LNCaP clone FGC (cell line): Measurements from ENCODE around the gene PDLIM5.

ENCODE experiments used
- DNase-seq: peaks from one replicate; pipeline ENCODE4 v3.0.0-alpha.2; 2011; ENCODE audit warnings: low read depth
- H3K4me3 ChIP-seq: 2 replicates; pipeline ENCODE4 v1.5.1; 2011; ENCODE audit warnings: mild to moderate bottlenecking, low read depth, low read length, control low read depth
- CTCF ChIP-seq: IDR thresholded peaks from 2 replicates; pipeline ENCODE4 v1.5.1; 2012; ENCODE audit warnings: mild to moderate bottlenecking; ENCODE audit not compliant: control insufficient read depth, insufficient read depth; ENCODE audit errors: extremely low read depth

PDLIM5 gene

DNA sequence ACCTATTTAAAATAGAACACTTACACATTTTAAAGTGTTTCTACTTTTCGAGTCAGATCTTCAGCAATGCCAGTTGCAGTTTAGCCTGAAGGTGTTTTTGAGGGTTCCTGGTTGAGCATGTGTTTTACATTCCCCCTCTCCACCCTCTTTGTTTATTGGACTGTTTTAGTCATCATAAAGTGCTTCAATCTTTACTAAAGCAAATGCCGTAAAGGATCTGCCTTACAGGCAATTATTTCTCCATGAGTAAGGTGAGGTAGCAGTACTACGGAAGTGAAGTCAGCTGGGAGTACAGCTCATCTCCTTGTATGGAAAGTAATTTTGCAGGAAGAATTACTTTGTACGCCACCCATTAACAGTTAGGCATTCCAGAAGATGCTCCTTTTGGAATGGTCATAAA is 36.9 kb downstream of the PDLIM5 start:
- no peak for DNase-seq
- TF ChIP-seq CTCF = no peak
- H3K4me3 ChIP-seq = no peak overlapping the region

- no peak overlapping the region for H3K4me3 ChIP-seq
- DNase-seq = no peak
- TF ChIP-seq CTCF = no peak
These were observed 37.4 kb downstream of the PDLIM5 start for GRCh38 chr4:94489098-94489497.

DNA sequence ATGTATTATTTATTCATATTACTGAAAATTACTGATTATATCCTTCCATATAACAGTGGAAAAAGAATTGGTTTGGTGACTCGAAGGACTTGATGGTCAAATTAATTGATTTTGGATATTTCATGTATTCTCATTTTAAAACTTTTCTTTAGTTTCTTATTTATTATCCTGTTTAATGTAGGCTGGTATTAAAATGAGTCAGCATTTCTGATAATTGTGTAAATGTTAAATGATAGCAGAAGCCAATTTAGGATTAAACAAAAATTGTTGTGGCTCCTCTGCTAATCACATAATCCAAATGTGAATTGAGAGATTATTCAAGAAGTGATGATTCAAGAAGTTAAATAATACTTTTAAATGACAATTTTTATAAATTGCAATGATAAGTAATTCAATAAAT is 38.7 kb downstream of the PDLIM5 start:
- no peak for TF ChIP-seq CTCF
- H3K4me3 ChIP-seq = no peak overlapping the region
- no peak for DNase-seq

DNA sequence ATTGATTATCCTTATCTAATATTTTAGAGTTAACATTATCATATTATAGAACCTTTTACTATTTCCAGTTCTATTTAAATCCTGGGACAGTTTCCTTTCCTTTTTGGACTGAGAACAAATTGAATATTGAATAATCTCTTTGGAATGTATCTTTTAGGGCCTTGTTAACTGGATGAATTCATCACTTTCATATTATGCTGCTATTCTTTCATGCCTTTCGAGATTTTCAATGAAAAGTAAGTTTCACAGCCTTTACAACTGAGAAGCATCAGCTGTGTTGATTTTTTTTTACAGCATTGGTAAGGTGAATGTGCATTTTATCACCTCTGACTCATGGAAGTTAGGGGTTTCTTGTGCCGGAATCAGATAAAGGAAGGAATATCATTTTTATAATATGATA is 39.6 kb downstream of the PDLIM5 start:
- no peak for DNase-seq
- no peak for TF ChIP-seq CTCF
- no peak overlapping the region for H3K4me3 ChIP-seq

DNA sequence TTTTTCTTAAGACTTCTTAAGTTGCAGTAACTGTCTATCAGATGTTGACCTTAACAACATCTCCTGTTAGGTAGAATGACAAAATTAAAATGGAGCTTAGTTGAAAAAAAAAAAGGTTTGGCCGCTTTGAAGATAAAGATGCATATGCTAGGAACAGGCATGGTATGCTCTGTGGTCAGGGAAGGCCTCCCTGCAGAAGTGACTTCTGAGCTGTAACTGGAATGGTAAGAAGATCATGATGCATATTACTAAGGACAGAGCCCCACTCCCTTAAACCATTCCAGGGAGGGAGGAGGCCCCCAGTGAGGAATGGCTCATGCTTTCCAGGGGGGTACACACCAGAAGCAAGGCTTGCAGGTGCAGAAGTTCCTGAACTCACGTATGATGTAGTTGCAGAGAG is 43.7 kb downstream of the PDLIM5 start:
- H3K4me3 ChIP-seq = no peak overlapping the region
- no peak for DNase-seq
- no peak for TF ChIP-seq CTCF

DNA sequence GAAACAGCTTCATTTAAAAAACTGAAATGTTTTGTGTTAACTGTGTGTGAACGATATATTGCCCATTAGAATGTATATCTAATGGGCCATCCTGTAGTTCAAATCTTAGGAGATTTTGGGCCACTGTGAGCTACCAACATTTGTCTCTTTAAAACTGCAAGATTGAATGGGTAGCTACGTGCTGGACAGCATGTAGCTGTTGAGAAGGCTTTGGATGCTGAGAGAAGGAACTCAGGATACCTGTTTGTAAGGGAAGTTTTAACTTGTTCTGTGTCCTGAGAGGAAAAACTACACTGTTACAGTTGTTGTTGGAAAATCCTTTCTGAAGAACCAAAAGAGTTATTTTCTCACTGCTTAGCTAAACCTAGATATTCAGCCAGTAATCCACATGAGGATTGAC is 45.9 kb downstream of the PDLIM5 start:
- TF ChIP-seq CTCF = no peak
- H3K4me3 ChIP-seq = no peak overlapping the region
- no peak for DNase-seq

DNA sequence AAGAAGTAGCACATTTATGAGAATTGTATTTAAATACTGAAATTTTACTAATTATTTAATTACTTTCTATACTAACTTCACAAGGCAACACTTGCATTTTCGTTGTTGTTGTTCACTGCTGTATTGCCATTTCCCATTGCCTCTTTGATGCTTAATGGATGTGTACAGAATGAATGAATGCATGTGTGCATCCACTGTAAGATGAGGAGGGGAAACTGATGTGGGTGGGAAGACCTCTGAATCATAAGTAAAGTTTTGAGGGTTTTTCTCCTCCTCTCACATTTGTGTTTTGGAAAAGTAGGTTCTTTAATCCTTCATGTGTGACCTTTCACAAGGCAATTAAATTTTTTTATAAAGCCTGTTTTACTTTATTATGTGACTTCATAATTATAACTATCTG is 46.8 kb downstream of the PDLIM5 start:
- DNase-seq = no peak
- TF ChIP-seq CTCF = no peak
- H3K4me3 ChIP-seq = no peak overlapping the region
